HepG2 (cell line): Measurements from ENCODE around the gene STAMBPL1. TPM values are rescaled to one million over a fixed set of nuclear protein-coding genes. Genes with fewer than 3 reads are reported as not detected.
A peak's percentile ranks its signal among the peaks of the same experiment; 100 is the strongest.

Source experiments
- BRF2 ChIP-seq: sonication (generic); formaldehyde crosslinking; IDR thresholded peaks from 2 replicates; pipeline ENCODE4 v1.8.1; 2022; ENCODE audit warnings: mild to moderate bottlenecking, missing genetic modification reagents
- CBX1 ChIP-seq: IDR thresholded peaks from one replicate; pipeline ENCODE4 v1.6.1; 2016; ENCODE audit warnings: antibody characterized with exemption, low read depth
- CHD2 ChIP-seq: IDR thresholded peaks from 2 replicates; pipeline ENCODE4 v1.6.1; 2011; ENCODE audit warnings: low read depth, low read length, improper control_type of control experiment
- CTCF ChIP-seq: sonication (generic); formaldehyde crosslinking; IDR thresholded peaks from 2 replicates; pipeline ENCODE4 v1.5.0; 2020; ENCODE audit warnings: mild to moderate bottlenecking, missing genetic modification reagents, moderate library complexity
- LRRFIP1 ChIP-seq: sonication (generic); formaldehyde crosslinking; conservative IDR thresholded peaks from 2 replicates; pipeline ENCODE4 v1.4.0; 2020; ENCODE audit warnings: missing genetic modification reagents
- MAZ ChIP-seq, 2 experiments: sonication (generic) in 1 of 2; formaldehyde crosslinking in 1 of 2; IDR thresholded peaks; 2 replicates each; pipeline versions ENCODE4 v1.5.0 to v1.6.1; 2012 to 2020; ENCODE audit warnings: low read depth in 2 of 2, mild to moderate bottlenecking in 2 of 2, borderline replicate concordance in 1 of 2, improper control_type of control experiment in 1 of 2, low read length in 1 of 2, missing genetic modification reagents in 1 of 2, moderate library complexity in 1 of 2
- MBNL3 ChIP-seq: fragments of 250-450 bp; sonication (Bioruptor Pico); conservative IDR thresholded peaks from 2 replicates; pipeline ENCODE4 v1.8.0; 2022; ENCODE audit warnings: mild to moderate bottlenecking, inconsistent platforms
- MYPOP ChIP-seq: sonication (generic); formaldehyde crosslinking; IDR thresholded peaks from 2 replicates; pipeline ENCODE4 v1.8.1; 2023; ENCODE audit warnings: mild to moderate bottlenecking, moderate library complexity, missing genetic modification reagents
- NCOA2 ChIP-seq: sonication (generic); formaldehyde crosslinking; IDR thresholded peaks from 2 replicates; pipeline ENCODE4 v1.8.0; 2022; ENCODE audit warnings: inconsistent platforms
- PRMT3 ChIP-seq: sonication (generic); formaldehyde crosslinking; IDR thresholded peaks from 2 replicates; pipeline ENCODE4 v1.8.1; 2022; ENCODE audit warnings: low read depth, mild to moderate bottlenecking, moderate library complexity, missing genetic modification reagents, borderline replicate concordance
- REL ChIP-seq: sonication (generic); formaldehyde crosslinking; conservative IDR thresholded peaks from 2 replicates; pipeline ENCODE4 v1.8.0; 2022; ENCODE audit warnings: mild to moderate bottlenecking, missing genetic modification reagents, moderate library complexity
- SOX5 ChIP-seq: IDR thresholded peaks from 2 replicates; pipeline ENCODE4 v1.6.1; 2016; ENCODE audit warnings: borderline replicate concordance
- TBX3 ChIP-seq: fragments of 450-650 bp; IDR thresholded peaks from 2 replicates; pipeline ENCODE4 v1.6.1; 2017; ENCODE audit warnings: antibody characterized with exemption, mild to moderate bottlenecking, inconsistent platforms, borderline replicate concordance
- TCF7 ChIP-seq: sonication (generic); IDR thresholded peaks from 2 replicates; pipeline ENCODE4 v1.6.1; 2016; ENCODE audit warnings: antibody characterized with exemption, low read depth
- THYN1 ChIP-seq: sonication (generic); formaldehyde crosslinking; IDR thresholded peaks from 2 replicates; pipeline ENCODE4 v1.8.1; 2023; ENCODE audit warnings: low read depth, mild to moderate bottlenecking, moderate library complexity, missing genetic modification reagents, borderline replicate concordance
- YEATS2 ChIP-seq: sonication (generic); formaldehyde crosslinking; IDR thresholded peaks from 2 replicates; pipeline ENCODE4 v1.4.0; 2020; ENCODE audit warnings: missing genetic modification reagents, borderline replicate concordance
- ZNF260 ChIP-seq: sonication (generic); formaldehyde crosslinking; IDR thresholded peaks from 2 replicates; pipeline ENCODE4 v1.4.0; 2020; ENCODE audit warnings: missing genetic modification reagents, low read depth, mild to moderate bottlenecking, borderline replicate concordance
- ZNF335 ChIP-seq: sonication (generic); formaldehyde crosslinking; IDR thresholded peaks from 2 replicates; pipeline ENCODE4 v1.4.0; 2020; ENCODE audit warnings: missing genetic modification reagents
- ZNF546 ChIP-seq: sonication (generic); formaldehyde crosslinking; conservative IDR thresholded peaks from 2 replicates; pipeline ENCODE4 v1.8.1; 2023; ENCODE audit warnings: mild to moderate bottlenecking, missing genetic modification reagents
- ZNF800 ChIP-seq: sonication (generic); formaldehyde crosslinking; IDR thresholded peaks from 2 replicates; pipeline ENCODE4 v1.4.0; 2020; ENCODE audit warnings: missing genetic modification reagents
- polyA plus RNA-seq, 8 experiments: library from polyadenylated mRNA; depleted of rRNA in 3 of 8; stranded (reverse) in 7 of 8; unstranded in 1 of 8; fragments of >200 nt; fragmentation: Illumina TruSeq in 4 of 8; extraction: Trizol in 4 of 8; gene quantifications; 2 replicates each; pipeline versions ENCODE4 v1.2.1 to v1.2.3, GENCODE V29; 2011 to 2016; ENCODE audit warnings: low read depth in 4 of 8, missing spikeins in 1 of 8, mixed read lengths in 1 of 8; ENCODE audit not compliant: insufficient read depth in 1 of 8
- total RNA-seq, 5 experiments: library from RNA; depleted of rRNA; stranded (reverse); fragments of >200 nt; fragmentation: Illumina TruSeq; extraction: Trizol; gene quantifications; 2 replicates each; pipeline ENCODE4 v1.2.3, GENCODE V29; 2016; ENCODE audit warnings: low read depth in 1 of 5

The STAMBPL1 gene
- total and polyA plus RNA-seq, 2 of the 13 experiments (the other 11 are each of a cell fraction or from before 2014, with no cell fraction given), result 1.4 to 1.5 TPM

GRCh38 chr10:88880282-88881076, 434 bp downstream of the STAMBPL1 start (continued):
- no peak for TF ChIP-seq CBX1
- no peak for TF ChIP-seq TCF7
- TF ChIP-seq MAZ (IDR thresholded peaks at IDR 0.05; ENCODE audit: borderline replicate concordance, low read depth, low read length), result no peak
- 0 out of 2 replicates have a peak, but pooled peaks have one; percentile 30 for TF ChIP-seq MAZ (CRISPR knock-in tag; IDR thresholded peaks at IDR 0.05; ENCODE audit: low read depth)
- no peak for TF ChIP-seq YEATS2 (CRISPR knock-in tag)
- TF ChIP-seq THYN1, result no peak
- TF ChIP-seq BRF2 (CRISPR knock-in tag), result peak; percentile 40; the same call in 1 of the 2 replicates
- TF ChIP-seq MBNL3 (CRISPR knock-in tag), result no peak
- no peak; the same call in 1 of the 2 replicates for TF ChIP-seq REL (CRISPR knock-in tag)
- TF ChIP-seq ZNF800 (CRISPR knock-in tag), result peak; percentile 100
- no peak for TF ChIP-seq LRRFIP1 (CRISPR knock-in tag)
- TF ChIP-seq TBX3, result no peak
- peak; percentile 85; the same call in 1 of the 2 replicates for TF ChIP-seq PRMT3 (CRISPR knock-in tag)
- TF ChIP-seq CTCF (CRISPR knock-in tag), result peak; percentile 57
- TF ChIP-seq CHD2, result no peak
- TF ChIP-seq NCOA2, result no peak
- no peak for TF ChIP-seq ZNF546
- TF ChIP-seq MYPOP (CRISPR knock-in tag), result peak; percentile 90
- no peak for TF ChIP-seq SOX5 (CRISPR knock-in tag)
- no peak for TF ChIP-seq ZNF335 (CRISPR knock-in tag)
- no peak for TF ChIP-seq ZNF260
